Stimulated activated CD8-positive, alpha-beta memory T cell treated with anti-CD3 and anti-CD28 coated beads, Interleukin-15, amount 100 ng/mL, for 48 hours (primary cell): ENCODE data around the gene LPXN.
"Not testable (repeated sequence)": the region's sequence is repeated elsewhere in the genome, so short reads cannot be mapped to it uniquely, and the experiment has no call there.

ENCODE experiments used
- DNase-seq, 2 donors: peaks; one replicate each; pipeline ENCODE4 v3.0.0-alpha.2; 2020; ENCODE audit warnings: low read depth in 2 of 2

Gene LPXN

DNA sequence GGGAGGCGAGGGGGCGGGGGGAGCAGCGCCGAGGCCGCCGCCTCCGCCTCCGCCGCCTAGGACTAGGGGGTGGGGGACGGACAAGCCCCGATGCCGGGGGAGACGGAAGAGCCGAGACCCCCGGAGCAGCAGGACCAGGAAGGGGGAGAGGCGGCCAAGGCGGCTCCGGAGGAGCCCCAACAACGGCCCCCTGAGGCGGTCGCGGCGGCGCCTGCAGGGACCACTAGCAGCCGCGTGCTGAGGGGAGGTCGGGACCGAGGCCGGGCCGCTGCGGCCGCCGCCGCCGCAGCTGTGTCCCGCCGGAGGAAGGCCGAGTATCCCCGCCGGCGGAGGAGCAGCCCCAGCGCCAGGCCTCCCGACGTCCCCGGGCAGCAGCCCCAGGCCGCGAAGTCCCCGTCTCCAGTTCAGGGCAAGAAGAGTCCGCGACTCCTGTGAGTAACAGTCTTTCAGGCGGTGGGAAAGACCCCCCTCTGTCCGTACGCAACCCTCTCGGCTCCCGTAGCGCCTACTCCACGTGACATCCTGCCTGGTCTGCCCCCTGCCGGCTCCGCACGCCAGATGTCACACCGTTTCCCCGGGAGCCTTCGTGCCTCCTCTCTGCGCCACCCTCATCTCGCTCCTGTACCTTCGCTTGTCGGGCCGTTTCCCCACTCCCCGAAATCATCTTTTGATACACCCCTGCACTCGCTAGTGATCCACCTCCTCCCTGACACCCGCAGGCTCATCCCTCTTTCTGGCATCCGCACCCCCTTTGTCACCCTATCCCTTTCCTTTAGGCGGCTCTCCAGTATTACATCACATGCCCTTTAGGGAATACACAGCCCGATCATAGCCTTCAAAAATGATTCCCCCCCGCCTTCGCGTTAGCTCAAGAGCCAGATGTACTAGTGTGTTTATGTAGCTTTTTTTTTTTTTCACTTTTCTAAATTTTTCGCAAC lies 3.8 kb upstream of the LPXN start:
- DNase-seq: peak; percentile 82 to 85

DNA sequence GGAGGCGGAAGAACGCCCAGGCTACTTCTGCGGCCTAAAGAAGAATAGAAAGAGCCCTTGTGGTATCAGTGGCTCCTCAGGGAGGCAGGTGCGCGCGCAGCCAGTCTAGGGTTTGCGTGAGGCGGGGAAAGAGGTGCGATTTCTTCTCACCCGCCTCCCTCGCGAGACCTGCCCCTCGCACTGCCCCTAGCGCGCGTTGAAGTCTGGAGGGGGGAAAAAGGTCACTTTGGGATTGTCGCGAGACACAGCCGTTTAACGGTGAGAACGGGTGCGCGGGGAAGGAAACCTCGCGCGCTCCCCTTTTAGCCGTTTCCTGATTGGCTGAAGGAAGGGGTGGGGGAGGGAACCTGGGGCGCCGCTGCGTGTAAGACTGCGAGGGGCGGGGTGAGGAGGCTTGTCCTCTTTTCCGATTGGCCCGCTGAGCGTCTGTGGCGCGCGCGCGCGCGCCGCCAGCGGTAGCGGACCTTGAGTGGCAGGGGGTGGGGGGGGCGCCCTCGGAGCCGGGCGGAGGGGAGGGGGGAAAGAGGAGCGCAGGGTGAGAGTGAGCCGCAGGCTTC lies 3.1 kb upstream of the LPXN start, which contains the start of gene ZFP91:
Gene ZFP91 (plus strand): TSS at position 429 of the 557 bp plus-strand sequence. CDS start 219 bp downstream, outside the sequence.
- peak; percentile 95 for DNase-seq

DNA sequence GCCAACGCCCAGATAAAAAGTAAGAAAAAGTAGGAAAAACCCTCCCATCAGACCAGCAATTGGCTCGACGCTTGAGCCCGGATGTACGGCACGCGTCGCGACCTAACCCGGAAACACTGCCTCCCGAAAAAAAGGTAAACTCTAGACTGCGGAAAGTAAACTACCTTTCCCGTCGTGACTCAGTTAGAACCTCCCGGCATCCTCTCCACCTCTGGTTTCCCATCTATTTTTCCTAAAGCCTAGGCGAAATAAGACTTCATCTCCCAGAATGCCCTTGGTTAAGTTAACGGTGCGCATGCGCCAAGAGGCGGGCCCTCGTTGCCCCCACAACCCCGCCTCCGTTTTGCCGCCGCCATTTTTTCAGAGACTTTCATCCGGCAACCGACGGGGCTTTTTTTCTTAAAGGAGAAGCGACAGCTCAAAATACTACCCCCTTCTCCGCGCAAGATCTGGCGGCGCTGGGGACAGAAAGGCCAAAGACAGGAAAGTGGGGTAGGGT lies 2.5 kb upstream of the LPXN start:
- peak; percentile 80 to 82 for DNase-seq

DNA sequence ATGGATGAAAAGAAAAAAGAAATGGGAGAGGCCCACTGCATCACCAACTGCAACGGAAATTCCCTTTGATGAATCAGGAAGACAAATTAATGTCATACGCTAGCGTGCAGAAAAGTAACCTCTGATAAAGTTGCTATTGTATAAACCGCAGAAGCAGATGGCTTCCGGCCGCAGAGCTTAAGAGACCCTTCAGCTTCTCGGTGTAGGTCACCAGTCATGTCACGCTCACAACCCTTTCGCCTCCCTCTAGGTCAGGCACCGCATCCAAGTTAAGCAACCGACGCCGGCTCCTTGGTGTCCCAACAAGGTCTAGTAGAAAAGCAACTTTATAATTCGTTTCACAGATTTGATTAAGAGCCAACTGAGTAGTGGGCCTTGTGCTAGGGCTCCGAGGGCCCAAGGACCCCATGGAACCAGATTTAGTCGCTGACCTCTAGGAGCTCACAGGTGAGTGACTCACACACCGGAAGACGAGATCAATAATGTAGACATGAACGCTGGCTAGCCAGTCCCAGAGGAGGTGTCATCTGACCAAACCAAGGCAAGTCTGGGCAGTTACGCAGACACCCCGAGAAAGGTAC lies 2.0 kb upstream of the LPXN start:
- peak; percentile 68 to 73 for DNase-seq

DNA sequence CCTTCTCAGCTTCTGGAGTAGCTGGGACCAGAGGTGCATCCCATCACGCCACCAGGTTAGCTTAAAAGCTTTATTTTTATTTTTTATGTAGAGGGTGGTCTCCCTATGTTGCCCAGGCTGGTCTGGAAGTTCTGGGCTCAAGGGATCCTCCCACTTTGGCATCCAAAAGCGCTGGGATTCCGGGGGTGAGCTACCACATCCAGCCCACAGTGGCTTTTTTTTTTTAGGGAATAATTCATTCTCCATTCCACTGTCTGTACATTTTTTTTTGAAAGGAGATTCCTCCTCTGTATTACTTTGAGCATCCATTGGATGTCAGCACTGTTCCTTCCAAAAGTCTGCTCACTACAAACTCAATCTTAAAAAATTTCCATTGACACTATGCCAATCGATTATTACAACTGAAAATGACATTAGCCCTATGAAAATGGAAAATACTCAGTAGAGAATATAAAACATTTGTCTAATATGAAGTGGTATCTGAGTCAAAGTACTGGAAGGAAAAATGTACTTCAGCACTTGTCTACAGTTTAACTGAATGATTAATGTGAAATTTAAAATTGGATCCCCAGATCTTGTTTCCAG lies 1.3 kb upstream of the LPXN start:
- no peak for DNase-seq

DNA sequence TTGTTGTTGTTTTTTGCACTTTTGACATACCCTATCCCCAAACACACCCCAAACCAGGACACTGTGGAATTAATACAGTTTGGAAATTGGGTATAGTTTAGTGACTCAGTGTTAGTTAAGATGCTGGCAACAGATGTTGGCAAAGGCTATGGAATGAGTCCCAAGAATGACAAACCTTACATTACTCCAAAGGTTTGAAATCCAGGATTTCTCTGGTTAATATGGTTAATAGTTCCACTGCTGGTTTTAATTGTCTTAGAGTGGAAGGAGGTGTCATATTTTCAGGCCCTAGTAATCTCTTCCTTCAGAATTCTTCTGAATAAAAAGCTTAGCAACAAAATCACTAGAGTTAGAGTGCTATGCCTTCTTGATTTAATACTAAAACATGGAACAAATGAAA lies 775 bp downstream of the LPXN start:
- DNase-seq: no peak

DNA sequence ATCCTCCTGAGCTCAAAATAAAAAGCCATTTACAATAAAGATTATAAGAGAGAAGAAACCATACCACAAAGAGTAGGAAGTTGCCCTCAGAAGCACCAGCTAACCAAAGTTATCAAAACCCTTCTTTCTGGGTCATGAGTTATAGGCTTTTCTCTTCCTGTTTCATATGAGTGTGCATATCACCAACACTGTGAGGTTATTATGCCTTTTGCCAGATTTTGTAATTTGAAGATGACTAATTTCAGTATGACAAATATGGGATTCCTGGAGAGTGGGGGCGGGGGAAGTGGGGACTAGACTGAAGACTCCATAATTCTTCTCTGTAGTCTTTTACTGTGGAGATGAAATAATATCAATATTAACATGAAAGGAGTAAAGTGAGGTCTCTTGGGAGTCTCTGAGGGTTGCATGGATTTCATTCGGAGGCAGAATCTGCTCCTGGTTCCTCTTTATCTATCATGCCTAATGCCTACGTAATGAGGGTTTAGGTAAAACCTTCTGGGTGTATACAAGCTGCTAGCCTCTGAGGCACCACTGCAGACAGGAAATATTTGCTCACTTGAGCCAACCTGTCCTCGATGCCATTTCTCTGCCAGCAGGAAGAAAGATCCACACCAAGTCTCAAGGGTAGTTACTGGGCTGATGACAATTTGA lies 2.1 kb downstream of the LPXN start:
- peak; percentile 40 to 57 for DNase-seq

DNA sequence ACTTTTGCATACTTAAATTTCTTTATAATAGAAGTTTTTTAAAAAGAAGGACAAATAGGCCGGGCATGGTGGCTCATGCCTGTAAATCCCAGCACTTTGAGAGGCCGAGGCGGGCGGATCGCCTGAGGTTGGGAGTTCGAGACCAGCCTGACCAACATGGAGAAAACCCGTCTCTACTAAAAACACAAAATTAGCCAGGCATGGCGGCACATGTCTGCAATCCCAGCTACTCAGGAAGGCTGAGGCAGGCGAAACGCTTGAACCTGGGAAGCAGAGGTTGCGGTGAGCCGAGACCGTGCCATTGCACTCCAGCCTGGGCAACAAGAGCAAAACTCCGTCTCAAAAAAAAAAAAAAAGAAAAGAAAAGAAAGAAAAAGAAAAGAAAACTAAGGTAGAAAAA lies 2.8 kb downstream of the LPXN start:
- not testable (repeated sequence) for DNase-seq

DNA sequence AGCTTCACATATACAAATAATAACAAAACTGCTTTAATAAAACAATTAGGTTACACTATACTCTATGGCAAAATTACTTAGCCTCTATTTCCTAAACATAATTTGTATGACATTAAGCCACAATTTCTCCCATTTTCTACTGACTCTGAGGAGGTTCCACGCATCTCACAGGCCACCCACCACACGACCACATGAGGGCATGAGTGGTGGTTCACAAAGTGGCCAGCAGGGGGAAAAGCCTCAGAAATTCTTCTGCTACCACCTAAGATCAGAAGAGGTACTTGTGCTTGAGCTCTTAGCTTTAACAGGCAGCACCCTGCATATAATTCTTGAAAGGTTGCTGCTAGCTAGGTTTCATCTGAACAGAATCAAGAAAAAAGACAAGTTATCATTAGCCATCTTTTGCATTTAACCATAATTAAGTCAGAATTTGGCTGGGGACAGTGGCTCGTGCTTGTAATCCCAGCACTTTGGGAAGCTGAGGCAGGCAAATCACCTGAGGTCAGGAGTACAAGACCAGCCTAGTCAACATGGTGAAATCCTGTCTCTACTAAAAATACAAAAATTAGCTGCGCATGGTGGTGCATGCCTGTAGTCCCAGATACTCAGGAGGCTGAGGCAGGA lies 7.7 kb downstream of the LPXN start:
- DNase-seq: peak; percentile 43 to 59

DNA sequence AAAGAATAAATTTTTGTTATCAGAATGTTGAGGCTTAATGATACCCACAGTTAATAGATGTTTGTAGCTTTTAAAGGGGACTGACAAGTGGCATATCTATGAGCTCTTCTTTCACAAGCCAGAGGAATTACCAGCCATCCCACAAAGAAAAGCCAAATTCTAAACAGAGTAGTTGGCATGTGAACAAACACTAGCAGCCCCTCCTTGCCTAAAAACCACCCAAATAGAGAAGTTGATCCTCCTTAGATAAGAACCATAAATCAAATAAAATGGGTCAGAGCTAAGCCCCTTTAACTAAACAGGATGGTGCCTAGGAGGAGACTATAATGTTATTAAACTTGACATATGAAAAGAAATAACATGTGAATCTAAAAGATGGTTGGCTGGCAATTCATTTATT lies 11.4 kb downstream of the LPXN start:
- no peak for DNase-seq

DNA sequence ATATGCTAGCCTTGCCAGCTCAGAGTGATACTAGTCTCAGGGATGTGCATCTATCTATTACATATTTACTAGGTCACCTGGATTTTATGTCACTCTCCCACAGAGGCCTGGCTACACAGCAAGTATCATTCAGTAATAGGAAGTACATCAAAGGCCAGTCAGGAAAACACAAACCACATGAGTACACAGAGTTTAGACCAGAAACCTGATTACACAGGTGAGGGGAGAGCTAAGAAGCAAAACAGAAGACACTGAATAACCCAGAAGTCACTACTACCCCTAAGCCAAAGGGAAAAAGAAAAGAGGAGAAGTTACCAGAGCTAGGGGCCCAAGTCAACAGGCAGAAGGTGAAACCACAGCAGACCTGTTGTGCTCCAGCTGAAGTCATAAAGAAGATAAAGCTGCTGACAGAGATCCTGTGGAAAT lies 13.3 kb downstream of the LPXN start:
- DNase-seq: no peak

DNA sequence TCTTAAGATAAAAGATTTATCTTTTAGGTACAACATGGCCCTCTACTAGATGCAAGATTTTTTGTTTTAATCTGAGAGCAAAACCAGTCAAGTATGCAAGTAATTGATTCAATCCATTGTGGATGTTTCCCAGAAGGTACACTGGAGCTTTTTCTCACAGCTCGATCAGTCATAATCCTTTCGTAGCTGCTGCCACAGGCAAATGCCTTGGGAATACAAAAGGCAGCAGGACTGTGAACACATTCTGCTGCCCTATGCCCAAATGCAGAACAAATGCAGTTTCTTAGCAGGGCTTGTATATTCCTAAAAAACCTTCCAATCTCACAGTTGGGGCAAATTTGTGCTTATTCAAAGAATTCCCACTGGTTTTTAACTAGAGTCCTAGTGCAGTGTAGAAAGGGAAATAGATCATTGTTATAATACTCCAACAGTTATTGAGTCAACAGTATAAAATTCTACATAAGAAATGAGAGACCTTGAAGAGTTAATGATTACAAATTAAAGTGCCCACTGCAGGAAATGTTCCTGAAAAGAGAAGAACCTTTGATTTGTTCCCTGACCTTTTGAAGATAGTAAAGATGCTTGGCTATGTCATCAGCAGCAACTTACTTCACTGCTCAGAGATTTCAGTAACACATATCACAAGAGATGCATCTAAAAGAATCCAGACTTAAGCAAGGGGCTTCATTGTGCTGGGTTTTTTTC lies 14.1 kb downstream of the LPXN start:
- no peak for DNase-seq

DNA sequence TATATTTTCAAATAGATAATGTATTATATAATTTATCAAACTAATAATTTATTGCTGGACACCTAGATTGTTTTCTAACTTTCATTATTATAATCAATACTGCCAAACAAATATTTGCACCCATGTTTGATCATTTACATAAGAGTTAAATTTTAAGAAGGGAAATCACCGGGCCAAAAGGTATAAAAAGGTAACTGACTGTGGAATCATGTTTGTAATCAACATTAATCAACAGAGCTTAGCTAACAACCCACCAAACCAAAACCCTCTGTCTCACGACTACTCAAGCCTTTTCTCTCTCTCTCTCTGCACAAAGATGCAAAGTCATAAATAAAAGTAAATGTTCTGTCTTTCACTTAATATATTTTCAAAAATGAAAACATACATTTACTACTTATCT lies 14.8 kb downstream of the LPXN start:
- DNase-seq: no peak

DNA sequence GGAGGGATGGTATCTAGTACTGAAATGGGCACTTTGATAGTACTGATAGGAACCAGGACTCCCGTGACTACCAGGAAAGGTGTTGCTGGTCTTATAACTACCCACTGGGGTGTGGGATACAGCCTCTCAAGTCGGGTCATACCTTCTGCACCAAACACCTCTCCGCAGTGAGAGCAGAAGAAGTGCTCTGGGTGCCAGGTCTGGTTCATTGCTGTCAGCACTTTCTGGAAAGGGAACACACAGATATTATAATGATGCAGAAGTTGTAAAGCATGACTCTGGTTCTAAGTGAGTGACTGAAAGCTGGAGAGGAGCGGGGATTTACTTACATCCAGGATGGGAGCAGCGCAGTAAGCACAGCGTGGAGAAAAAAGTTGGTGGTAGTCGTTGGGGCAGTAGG lies 26.0 kb downstream of the LPXN start:
- DNase-seq: no peak

DNA sequence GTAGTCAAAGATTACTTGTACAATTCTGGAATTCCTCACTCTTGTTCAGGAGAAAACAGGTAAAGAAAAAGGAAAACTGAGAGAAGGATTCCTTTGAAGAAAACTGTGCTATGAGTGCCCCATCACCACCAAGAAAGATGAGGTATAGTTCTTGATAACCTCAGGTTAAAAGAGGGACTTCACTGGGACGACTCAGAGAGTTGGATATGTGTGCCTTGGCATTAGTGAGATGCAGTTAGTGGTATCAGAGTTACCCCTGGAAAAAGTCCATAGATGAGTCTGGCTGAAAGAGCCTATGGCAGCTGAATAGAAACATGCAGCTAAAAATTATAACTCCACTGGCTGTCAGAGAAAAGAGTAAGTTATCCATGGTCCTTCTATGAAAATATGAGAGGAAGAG lies 28.8 kb downstream of the LPXN start:
- no peak for DNase-seq

DNA sequence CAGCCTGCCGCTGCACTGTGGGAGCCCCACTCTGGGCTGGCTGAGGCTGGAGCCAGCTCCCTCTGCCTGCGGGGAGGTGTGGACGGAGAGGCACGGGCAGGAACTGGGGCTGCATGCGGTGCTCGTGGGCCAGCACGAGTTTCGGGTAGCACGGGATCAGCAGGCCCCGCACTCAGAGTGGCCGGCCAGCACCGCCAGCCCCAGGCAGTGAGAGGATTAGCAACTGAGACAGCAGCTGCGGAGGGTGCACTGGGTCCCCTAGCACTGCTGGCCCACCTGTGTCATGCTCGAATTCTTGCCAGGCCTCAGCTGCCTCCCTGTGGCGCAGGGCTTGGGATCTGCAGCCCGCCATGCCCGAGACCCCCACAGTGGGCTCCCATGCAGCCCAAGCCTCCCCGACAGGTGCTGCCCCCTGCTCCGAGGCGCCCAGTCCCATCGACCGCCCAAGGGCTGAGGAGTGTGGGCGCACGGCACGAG lies 43.8 kb downstream of the LPXN start:
- no peak for DNase-seq

DNA sequence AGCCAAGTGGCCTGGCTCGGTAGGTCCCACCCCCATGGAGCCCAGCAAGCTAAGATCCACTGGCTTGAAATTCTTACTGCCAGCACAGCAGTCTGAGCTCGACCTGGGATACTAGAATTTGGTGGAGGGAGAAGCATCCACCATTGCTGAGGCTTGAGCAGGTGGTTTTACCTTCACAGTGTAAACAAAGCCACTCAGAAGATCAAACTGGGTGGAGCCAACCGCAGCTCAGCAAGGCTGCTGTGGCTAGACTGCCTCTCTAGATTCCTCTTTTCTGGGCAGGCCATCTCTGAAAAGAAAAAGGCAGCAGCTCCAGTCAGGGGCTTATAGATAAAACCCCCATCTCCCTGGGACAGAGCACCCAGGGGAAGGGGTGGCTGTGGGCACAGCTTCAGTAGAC lies 45.4 kb downstream of the LPXN start:
- DNase-seq: no peak

DNA sequence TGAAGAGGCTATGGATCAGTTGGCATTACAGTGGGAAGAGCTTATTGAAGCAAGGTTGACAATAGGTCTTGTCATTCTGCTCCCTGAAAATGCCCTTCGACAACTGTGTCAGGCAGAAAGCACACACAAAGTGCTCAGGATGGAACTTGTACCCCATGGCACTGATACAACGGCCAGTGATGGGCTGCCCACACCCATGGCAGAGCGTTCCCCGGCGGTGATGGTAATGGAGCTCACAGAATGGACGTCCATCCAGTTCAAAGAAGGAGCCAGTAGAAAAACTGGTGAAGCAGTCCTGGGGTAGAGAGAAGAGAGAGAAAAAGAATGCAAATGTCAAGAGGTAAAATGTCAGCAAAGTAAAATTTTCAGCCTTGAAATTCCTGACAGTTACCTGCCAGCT lies 48.2 kb downstream of the LPXN start:
- DNase-seq: no peak

DNA sequence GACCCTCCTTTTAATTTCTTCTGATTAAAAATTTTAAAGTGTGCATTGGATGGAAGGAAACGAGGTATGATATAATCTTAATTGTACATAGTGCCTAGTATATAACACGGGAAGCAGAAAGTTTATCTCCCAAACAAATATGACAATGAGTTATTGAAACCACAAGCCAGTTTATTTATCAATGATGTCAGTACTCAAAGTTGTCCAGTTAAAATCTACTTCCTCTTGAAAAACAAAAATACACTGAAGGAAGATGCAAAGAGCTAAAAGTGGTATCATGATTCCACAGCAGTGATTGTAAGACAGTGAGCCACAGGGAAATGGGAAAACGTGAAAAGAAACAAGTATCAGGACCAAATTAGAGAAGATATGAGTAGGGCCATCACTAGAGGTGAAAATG lies 48.9 kb downstream of the LPXN start:
- DNase-seq: no peak

DNA sequence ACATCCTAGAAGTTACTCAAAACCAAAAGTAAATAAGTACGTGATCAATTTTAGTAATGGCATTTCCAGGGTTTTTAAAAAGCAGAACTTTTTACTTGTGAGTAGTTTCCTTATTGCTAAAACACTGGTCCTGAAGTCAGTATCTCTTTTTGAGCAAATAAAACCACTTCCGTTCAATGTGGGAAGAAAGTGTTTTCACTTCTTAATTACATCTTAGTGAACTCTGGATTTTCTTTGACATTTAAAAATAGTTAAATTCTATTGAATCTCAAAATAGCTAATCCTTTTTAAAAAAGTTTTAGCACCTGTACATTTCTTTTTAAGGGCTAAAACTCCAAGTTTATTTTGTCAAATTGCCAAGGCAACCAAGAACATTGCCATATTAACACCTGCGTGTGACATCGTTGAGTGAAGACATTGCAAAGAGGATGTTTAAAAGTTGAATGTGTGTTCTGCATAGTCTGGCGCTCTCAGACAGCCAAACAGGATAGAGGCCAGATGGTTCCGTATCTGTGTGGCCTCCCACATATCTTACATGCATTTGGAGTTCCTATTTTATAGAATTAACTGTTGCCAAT lies 50.5 kb downstream of the LPXN start:
- no peak for DNase-seq
